OCI-LY1 (cell line): ENCODE data around the gene AOC3.

Experiments used
- EZH2 ChIP-seq: fragments of 200-600 bp; sonication (generic), shearing (Covaris generic); IDR thresholded peaks from 2 replicates; pipeline ENCODE4 v1.8.0; 2017; ENCODE audit warnings: borderline replicate concordance, mixed run types, mild to moderate bottlenecking, antibody characterized with exemption, low read length, moderate library complexity, mixed read lengths
- TF ChIP-seq, protein P1 (sequence below): fragments of 200-600 bp; sonication (generic), shearing (Covaris generic); IDR thresholded peaks from 2 replicates; pipeline ENCODE4 v1.5.1; 2017; ENCODE audit warnings: mild to moderate bottlenecking, antibody characterized with exemption, low read length, moderate library complexity, mixed read lengths

DNA sequence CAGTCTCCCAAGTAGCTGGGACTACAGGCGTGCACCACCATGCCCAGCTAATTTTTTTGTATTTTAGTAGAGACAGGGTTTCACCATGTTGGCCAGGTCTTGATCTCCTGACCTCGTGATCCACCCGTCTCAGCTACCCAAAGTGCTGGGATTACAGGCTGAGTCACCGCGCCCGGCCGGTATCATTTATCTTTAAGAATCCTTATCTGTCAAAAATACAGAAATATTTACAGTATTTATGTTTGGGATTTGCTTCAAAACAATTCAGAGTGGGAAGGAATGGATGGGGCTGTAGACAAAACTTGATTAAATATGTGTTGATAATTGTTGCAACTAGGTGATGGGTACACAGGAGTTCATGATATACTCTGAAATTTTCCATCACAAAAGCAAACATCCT, 29.8 kb upstream of the AOC3 start:
- no peak for TF ChIP-seq EZH2
- TF ChIP-seq, protein P1, sequence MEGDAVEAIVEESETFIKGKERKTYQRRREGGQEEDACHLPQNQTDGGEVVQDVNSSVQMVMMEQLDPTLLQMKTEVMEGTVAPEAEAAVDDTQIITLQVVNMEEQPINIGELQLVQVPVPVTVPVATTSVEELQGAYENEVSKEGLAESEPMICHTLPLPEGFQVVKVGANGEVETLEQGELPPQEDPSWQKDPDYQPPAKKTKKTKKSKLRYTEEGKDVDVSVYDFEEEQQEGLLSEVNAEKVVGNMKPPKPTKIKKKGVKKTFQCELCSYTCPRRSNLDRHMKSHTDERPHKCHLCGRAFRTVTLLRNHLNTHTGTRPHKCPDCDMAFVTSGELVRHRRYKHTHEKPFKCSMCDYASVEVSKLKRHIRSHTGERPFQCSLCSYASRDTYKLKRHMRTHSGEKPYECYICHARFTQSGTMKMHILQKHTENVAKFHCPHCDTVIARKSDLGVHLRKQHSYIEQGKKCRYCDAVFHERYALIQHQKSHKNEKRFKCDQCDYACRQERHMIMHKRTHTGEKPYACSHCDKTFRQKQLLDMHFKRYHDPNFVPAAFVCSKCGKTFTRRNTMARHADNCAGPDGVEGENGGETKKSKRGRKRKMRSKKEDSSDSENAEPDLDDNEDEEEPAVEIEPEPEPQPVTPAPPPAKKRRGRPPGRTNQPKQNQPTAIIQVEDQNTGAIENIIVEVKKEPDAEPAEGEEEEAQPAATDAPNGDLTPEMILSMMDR, result no peak
